Measurements from ENCODE around the gene OR6S1. TPM values are rescaled to one million over a fixed set of nuclear protein-coding genes. Genes with fewer than 3 reads are reported as not detected.

Gene OR6S1
- not detected in 2 replicates for total RNA-seq (ENCODE audit: low replicate concordance)

DNA sequence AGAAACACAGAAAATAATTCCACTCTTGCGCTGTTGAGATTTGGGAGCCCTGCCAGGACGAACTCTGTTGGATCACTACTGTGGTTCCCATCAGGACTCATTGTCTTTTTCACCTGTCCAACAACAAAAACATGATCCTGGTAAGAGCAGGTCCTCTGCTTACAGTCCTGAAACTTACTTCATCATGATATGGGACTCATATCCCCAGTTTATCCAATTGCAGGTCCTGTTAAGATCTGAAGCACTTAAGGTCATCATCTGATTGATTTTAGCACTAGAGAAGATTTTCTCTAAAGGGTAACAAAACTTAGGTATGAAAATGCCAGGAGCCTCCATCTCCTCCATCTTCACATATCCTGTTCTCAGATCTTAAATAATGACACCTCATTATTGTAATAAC, at the start of gene OR6S1:
Gene OR6S1, minus strand, starts transcription at position 101 of the 400 bp plus-strand sequence. Its CDS starts 0 bp downstream, at position 101.
- no peak for DNase-seq (ENCODE audit: low read depth)
- TF ChIP-seq CTCF (IDR thresholded peaks at IDR 0.05; ENCODE audit: insufficient read depth, low read length) = no peak
- H3K4me3 ChIP-seq (ENCODE audit: low read depth, low read length) = no peak within 1 kb of the TSS

DNA sequence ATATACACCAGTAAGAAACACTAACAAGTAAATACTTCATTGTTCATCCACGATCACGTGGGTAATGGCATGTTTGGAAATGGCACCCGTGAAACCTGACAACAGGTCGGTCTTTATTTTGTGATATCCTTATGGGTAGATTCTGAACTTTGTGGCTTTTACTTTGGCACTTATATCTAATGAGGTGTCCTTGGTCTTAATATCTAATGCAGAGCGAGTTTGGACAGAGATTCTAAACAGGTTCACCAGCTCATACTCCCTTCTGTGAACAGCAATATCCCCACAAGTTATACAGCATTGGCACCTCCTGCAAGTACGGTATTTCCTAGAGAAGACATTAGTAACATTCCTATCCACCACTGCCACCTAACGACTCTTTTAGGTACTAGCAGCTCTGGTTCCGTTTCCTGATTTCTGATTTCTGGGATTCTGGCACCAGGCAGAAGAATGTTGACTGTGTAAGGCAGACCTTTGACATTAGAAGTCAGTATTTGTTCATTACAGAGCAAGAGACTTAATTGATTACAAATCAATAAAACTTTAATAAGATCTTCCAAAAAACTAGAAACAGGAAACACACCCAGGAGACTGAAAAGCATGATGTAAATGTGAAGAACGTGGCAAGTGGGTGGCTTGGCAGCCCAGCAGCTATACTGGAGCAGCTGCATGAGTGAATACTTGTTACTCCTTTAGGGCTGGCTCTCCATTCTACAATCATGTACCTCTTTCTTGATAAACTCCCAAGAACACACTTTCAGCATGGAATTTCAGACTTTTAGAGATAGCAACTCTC, 49.6 kb upstream of the OR6S1 start:
- TF ChIP-seq CTCF (IDR thresholded peaks at IDR 0.05; ENCODE audit: insufficient read depth, low read length) = peak; percentile 88
- H3K4me3 ChIP-seq (ENCODE audit: low read depth, low read length) = no peak overlapping the region
- DNase-seq (ENCODE audit: low read depth) = peak; percentile 86

GRCh38 chr14:20688167-20688839, 46.8 kb upstream of the OR6S1 start, which contains the start of gene ANG:
Gene ANG (plus strand): TSS chr14:20688764. CDS start chr14:20693565, 4,801 bp downstream.
- no peak within 1 kb of the TSS for H3K4me3 ChIP-seq (ENCODE audit: low read depth, low read length)
- DNase-seq (ENCODE audit: low read depth) = no peak
- TF ChIP-seq CTCF (IDR thresholded peaks at IDR 0.05; ENCODE audit: insufficient read depth, low read length) = no peak

GRCh38 chr14:20687362-20688166, 46.1 kb upstream of the OR6S1 start:
- DNase-seq (ENCODE audit: low read depth) = no peak
- no peak overlapping the region for H3K4me3 ChIP-seq (ENCODE audit: low read depth, low read length)
- TF ChIP-seq CTCF (IDR thresholded peaks at IDR 0.05; ENCODE audit: insufficient read depth, low read length) = no peak

DNA sequence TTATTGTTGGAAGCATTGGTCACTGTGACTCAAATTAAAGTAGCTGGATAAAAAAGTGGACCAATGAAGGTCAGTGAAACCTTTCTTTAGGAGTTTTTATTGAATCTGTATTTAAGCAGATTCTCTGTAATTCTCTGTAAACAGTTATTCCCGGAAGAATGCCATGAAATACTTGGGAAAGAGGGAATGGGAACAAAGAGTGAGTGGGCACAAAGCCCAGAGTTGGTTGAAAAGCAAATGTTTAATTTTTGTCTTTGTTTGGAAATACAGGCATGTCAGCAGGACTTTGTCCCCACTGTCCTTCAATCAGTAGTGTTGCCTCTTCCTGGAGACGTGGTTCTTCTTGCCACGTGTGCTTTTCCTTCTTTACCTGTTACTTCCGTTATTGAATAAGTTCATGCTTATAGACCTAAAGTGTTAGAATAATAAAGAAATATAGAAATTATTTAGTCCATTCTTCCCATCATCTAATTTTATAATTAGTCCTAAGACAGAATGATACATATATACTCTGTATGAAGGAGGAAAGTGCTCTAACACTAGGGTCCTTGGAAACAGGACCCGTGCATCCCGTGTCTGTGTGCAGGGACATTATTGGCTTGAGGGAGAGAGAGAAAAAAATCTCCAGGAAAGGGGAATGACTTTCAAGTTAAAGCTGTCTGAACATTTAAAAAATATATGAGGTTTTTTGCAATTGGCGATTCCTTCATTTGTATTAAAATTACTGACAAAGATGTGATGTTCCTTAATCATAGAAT, 45.1 kb upstream of the OR6S1 start:
- no peak for DNase-seq (ENCODE audit: low read depth)
- no peak for TF ChIP-seq CTCF (IDR thresholded peaks at IDR 0.05; ENCODE audit: insufficient read depth, low read length)
- peak overlapping the region; percentile 47 for H3K4me3 ChIP-seq (ENCODE audit: low read depth, low read length)
